Activated CD4-positive, CD25-positive, alpha-beta regulatory T cell (primary cell): ENCODE results near the gene LRRC4B.

Experiments used
- DNase-seq, 4 experiments: peaks; one replicate each; lab custom pipeline; 2025; lab: John Stamatoyannopoulos, UW

Gene LRRC4B

DNA sequence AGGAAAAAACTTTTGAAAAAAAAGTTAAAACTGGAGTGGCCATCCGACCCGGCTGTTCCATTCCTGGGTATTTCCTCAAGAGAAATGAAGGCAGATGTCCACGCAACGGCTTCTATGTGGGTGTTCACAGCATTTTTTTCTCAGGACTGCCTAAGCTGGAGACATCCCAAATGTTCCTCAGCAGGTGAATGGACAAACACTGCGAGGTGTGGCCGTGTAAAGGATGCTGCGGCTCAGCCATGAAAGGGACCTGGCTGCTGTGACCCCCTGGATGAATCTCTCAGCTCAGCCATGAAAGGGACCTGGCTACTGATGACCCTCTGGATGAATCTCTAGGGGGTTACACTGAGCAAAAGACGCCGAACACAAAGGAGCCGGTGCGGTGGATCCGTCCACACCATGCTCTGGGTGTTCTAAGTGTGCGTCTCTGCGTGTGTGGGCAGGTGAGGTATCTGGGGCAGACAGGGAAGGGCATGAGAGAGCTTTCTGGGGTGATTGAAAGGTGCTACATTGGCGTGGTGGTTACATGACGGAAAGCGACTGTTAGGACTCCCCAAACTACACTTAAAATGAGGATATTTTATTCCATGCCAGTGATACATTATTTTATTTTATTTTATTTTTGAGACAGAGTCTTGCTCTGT is 47.3 kb downstream of the LRRC4B start:
- no peak for DNase-seq

DNA sequence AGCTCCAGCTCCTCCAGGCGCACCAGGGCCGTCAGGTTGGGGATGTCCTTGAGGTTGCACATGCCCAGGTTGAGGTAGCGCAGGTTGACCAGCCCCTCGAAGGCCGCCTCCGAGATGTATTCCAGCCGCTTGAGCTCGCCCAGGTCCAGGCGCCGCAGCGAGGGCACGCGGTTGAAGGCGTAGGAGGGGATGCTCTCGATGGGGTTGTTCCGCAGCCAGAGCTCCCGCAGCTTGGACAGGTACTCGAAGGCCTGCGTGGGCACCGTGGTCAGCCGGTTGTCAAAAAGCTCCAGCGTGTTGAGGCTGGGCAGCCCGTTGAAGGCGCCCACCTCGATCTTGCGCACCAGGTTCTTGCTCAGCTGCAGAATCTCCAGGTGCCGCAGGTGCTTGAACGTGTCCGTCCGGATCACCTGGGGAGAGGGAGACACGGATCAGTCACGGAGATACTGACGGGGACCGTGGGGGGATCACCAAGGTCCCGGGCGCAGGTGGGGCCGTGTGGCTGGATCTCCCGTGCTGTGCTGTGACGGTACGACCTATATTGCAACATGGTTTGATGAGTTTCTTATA is 49.1 kb downstream of the LRRC4B start:
- DNase-seq, result no peak

DNA sequence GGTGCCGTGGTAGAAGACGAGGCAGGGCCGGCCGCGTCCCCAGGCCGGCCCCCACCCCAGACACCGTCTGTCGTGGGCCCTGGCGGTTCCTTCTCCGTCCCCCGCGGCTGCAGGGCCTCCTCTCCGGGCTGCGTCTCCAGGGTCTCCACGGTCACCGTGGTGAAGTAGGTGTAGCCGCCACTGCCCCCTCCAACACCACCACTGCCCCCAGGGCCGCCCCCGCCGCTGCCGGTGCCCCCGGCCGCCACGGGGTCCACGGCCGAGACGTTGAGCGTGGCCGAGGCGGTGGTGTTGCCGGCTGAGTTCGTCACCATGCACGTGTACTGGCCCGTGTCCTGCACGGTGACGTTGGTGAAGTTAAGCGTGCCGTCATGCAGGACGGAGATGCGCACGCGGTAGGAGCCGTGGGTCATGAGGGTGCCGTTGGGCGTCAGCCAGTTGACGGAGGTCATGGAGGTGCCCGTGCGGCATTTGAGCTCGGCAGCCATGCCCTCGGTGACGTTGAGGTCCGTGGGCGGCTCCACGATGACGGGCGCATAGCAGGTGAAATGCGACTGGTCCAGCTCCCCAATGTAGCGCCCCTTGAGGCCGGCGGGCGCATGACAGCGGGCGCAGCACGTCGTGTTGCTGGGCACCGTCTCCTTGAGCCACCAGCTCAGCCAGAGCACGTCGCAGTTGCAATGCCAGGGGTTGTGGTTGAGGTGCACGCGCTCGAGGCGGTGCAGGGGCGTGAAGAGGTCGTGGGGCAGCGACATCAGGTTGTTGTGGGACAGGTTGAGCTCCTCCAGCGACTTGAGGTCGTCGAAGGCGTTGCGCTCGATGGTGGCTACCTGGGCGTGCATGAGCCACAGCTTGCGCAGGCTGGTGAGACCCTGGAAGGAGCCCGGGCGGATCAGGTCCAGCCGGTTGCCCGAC is 49.9 kb downstream of the LRRC4B start:
- DNase-seq, result no peak

DNA sequence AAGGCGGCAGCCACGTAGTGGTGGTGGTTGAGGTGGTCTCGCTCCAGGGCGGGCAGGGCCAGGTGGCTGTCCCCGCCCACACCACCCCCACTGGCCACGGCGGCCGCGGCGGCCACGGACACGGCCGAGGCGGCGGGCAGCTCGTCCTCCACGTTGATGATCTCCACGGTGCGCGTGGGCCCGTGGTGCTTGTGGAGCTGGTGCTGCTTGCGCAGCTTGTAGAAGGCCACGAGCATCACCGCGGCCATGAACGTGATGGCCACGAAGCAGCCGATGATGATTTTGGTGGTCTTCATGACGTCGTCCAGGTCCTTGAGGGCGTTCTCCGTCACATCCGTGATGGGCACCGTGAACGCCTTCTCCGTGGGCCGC is 50.5 kb downstream of the LRRC4B start:
- no peak for DNase-seq

DNA sequence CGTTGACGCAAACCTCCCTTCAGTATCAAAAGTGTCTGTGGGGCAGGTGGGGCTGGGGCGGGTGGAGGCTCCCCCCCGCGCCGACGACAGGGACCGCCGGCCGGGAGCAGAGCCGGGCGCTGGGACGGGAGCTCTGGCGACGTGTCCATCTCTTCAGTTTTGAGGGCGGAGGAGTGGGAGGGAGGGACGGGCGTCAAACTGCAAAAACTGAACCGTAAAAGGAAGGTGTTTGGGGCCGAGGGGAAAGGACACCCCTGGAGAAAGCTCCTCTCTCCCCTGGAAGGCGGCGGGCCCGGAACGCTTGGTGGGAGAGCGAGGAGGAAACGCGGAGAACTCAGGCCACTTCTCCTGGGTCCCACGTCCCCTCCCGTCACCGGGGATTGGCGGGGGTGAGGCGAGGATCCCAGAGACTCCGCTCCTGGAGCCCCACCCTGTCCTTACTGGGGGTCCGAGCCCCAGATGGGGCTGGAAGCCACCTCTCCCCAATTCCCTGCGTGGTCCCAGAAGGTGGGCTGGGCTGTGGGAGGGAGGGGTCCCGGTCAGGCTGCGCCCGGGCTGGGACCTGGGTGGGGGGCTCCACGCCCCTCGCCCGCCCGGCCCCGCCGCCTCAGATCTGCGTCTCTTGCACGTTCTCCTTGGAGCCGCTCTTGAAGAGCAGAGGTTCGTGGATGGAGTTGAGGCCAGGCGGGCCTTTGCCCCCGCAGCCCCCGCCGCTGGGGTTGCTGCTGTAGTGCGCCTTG is 51.1 kb downstream of the LRRC4B start:
- DNase-seq, result no peak

DNA sequence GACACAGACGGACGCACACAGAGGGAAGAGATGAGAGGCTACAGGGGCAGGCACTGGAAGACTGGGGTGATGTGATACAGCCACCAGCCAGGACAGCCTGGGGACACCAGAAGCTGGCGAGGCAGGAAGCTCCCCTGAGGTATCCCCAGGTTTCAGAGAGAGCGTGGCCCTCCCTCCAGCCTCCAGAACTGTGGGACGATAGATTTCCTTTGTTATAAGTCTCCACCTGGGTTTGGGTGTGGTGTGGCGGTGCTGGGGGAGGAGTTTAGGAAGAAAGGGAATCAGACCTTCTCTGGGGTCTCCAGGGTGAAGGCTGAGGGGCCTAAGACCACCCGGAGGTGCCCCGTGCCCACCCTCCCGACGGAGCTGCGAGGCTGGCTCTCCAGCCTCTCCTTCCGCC is 51.8 kb downstream of the LRRC4B start:
- no peak for DNase-seq

DNA sequence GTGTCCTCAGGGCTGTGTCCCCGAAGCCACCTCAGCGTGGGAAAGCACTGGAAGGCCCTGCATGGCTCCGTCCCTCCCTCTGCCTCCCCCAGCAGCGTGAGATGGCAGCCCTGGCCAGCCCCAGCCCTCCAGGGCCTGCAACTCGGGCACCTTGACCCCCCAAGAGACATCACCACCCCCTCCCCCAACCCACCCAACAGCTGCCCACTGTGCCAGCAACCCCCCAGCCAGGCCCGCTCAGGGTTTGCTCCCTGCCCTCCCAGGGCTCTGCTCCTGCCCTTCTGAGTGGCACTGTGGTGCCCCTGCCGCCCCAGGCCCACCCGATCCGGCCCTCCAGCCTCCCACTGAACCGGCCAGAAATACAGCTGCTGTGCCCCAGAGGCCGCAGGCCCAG is 53.1 kb downstream of the LRRC4B start:
- no peak for DNase-seq

DNA sequence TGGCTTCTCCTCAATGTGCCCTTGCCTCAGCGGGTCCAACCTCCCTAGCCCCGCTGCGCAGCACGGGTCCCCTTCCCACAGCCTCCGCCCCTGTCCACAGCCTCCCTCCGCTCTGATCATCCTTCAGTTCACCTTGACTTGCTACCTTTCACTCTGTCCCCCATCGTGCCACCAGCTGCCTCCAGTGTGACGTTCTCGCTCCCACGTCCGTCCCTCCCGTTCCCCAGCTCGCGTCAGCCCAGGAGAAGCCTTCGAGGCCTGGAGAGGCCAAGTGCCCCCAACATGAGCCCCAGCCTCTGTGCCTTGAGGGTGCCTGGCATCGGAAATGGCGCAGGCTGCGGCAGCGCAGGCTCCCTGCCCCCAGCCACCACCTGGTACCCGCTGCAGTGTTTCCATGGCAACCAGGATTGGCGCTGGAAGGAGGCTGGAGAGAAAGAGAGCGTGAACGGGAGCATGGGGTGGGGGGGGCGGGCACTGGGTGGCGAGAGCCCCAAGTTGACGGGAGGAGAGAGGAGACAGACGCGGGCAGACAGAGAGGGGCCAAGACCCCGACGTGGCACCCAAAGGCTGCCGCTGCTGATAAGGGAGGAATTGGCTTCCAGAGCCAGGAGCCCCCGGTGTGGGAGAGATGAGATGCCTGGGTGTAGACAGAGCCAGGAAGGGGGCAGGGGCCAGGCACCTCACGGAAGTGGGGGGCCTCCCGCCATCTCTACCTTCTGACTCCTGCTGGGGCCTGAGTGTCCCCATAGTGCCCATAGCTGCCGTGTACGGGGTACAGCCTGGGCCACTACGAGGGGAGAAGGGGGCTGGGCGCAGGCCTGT is 53.7 kb downstream of the LRRC4B start:
- no peak for DNase-seq

DNA sequence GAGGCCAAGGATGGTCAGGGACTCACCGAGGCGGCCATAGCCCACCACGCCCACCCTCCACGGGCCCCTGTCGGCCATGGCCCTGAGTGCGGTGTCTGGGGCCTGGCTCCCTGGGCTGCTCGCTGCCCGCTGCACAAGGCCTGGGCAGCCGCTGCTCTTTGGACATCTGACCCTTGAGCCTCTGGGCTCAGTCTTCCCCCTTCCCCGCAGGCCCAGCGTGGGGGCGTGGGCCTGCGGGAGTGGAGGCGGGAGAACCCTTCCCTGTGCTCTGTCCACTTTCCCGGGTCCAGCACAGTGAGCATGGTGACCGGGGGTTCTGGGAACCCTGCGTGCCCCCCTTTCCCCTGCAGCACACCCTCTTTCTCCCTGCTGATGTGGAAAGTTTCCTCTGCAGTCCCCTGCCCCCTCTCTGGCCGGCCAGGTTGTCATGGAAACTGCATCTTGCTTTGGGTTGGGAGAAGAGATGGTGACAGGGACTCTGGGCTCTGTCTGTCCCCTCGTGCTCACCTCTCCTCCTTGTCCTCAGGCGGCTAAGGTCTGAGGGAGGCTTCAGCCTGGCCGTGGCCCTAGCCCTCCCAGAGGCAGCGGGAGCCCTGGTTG is 54.4 kb downstream of the LRRC4B start, which contains the start of gene ASPDH:
ASPDH (minus strand) TSS at position 168 of the 600 bp plus-strand sequence; CDS start at position 78, 90 bp downstream.
- no peak for DNase-seq

DNA sequence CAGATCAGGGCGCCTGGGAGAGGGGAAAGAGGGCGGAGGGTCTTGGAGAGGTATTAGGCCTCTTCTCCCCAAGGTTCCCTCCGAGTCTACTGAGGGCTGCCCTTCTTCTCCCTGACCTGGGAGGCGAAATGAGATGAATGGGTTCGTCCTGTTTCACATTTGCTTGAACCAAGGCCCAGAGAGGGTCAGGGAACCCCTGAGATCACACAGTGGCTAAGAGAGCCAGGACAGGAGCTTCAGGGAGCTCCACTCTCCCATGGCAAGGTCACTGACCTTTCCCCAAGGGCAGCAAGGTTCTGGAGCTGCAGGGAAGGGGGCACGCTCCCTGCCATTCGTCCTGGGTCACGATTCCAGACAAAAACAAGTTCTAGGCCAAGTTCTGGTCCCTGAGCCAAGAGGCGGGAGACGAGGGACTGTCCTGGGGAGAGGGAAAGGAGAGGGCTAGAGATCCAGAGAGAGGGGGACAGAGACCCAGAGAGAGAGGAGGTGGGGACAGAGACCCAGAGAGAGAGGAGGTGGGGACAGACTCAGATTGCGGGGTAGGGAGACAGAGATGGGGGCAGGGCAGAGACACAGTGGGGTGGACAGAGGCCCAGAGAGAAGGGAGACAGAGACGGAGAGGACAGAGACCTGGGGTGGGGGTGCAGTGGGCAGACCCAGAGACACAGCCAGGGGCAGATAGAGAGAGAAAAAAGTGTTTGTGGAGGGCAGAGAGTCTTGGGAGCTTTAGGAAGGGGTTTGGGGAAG is 55.1 kb downstream of the LRRC4B start:
- no peak for DNase-seq

DNA sequence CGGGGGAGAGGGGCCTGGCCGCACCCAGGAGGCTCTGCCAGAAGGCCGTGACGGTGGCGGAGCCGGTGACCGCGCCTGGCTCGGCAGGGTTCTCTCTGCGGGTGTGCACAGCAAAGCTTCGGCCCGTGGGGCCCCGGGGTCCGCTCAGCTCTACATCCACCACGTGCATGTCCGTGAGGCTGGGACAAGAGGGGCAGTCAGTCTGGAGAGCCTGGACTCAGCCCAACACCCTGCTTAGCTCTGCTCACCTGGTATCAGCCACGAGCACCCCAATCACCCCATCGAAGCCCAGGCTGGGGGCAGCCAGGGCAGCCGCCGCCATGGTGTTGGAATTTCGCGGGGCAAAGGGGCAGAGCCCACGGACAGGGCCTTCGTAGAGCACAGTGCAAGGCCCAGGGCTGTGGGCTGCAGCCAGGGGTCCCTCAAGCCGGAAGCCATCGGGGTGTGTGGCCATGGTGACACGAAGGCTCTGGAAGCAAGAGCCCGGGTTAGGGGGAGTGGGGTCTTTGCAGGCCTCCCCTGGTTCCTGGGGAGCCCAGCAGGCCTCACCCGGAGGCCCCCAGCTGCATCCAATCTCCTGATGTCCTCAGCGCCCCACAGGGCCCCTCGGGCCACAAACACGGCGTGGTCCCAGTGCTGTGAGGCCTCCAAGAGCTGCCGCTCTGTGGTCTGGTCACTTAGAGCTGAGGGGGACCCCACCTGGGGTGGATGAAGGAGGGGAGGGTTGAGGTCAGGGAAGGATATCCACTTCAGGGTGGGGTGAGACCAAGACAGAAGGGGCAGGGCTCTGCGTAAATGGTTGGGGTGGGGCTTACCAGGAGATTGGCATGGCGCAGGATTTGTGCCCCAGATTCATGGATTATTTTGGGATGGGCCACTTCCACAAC is 55.9 kb downstream of the LRRC4B start:
- no peak for DNase-seq

DNA sequence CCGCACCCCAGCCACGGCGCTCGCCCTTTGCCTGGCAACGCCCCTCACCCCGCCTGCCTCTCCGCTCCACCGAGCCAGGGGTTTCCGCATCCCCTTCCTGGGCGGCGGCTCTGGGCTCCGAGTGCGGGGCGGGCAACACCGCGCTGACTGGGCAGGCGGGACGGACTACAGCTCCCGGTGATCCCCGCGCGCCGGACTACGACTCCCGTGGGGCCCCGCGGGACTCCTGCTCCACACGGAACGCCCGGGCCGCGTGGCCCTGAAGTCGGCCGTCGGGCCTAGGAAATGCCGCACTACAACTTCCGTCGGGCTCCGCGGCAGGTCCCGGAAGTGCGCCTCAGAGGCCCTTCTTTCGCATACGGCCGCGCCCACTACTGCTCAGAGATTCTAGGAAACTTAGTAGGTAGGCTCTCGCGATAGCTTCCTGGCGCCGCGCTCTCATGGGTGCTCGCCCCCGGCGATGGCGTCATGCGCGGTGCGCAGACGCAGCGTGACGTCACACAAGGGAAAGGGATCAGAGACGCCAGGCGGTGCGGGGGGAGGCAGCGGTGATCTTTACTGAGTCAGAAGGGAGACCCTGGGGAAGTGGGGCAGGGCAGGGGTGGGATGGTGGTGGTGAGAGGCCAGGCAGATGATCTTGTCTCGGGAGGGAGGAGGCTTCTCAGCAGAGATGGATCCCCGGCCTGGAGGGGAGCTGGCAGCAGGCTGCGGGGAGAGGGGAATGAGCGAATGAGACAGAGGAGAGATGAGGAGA is 57.0 kb downstream of the LRRC4B start, which contains the start of gene JOSD2:
JOSD2 (minus strand) TSS at position 123 of the 754 bp plus-strand sequence. CDS start 760 bp downstream, outside the sequence.
- DNase-seq, result peak; percentile 95 to 97 (median 95)

DNA sequence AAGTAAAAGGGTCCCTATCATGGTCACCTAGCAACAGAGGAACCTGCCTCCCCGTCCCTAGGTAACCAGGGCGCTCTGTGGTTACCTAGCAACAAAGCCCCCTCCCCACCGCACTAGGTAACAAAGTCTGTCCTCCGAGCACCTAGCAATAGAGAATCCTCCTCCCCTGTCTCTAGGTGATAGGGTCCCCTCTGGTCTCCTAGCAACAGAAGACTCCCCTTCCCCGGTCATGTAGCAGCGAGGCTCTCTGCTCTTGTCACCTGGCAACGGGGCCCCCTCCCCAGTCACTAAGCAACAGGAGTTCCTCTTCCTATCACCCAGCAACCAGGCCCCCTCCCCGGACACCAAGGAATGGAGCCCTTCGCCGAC is 57.6 kb downstream of the LRRC4B start:
- no peak for DNase-seq

DNA sequence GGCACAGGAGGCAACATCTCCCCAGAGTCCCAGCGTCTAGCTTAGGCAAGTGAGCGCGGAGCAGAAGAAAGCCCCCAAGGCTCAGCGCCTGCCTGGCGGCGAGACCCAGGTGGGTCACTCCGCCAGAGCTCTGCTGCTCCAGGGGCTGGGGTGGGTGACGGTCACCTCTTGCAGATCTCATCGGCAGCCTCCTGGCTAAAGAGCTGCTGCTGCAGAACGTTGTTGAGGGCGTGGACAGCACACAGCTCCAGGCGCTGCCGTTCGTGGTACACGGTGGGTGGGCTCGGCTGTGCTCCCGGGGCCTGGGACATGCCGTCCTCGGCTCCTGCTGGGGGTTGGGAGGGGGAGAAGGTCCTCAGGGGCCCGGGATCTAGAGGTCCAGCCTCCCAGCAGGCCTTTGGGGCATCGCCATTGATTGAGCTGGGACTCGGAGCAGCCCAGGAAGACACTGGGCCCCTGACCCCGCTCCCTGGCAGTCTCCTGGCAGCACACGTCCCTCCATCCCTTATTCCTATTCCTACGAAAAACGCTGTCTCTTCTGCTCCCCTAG is 58.0 kb downstream of the LRRC4B start:
- no peak for DNase-seq

DNA sequence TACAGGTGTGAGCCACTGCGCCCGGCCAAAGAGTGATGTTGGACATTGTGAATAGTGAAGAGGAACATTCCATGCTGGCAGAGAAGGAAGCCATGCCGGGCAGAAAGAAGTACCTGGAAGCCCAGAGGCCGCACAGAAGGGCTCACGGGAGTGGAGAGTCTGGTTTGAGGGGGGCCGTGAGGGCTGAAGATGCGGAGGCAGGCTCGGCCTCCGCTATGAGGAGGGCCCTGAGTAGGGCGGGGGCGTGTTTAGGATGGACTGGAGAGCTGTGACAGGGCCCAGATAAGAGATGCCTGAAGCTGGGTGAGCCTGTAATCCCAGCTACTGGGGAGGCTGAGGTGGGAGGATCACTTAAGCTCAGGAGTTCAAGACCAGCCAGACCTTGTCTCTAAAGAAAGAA is 58.9 kb downstream of the LRRC4B start:
- DNase-seq, result no peak

DNA sequence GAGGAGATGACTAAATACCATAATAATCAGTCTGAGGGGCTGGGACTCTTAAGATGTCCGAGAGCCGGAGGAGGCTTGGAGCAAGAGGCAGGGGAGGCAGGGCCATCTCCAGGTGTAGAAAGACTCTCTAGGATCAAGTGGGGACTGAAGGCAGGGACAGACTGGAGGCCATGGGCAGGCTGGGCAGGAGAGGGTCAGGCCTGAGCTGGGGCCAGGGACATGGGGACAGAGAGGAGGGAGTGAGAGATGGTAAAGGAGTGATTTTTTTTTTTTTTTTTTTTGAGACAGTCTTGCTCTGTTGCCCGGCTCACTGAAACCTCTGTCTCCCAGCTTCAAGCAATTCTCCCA is 59.4 kb downstream of the LRRC4B start:
- DNase-seq, result no peak

DNA sequence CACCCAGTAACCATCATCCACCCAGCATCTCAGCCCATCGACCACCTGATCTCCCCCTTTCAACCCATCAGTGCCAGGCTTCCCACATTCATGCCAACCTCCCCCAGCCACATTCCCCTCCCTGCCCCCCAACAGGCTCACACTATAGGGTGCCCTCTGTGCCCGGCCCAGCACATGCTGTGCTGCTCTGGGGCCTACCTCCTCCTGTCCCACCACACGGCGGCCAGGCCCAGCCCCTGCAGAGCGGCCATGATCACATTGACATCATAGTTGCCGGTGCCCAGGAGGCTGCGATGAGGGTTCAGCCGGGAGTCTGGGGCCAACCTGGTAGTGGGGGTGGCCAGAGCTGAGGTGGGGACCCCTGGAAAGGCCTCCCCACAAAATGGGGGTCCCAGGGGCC is 60.9 kb downstream of the LRRC4B start:
- DNase-seq, result no peak

DNA sequence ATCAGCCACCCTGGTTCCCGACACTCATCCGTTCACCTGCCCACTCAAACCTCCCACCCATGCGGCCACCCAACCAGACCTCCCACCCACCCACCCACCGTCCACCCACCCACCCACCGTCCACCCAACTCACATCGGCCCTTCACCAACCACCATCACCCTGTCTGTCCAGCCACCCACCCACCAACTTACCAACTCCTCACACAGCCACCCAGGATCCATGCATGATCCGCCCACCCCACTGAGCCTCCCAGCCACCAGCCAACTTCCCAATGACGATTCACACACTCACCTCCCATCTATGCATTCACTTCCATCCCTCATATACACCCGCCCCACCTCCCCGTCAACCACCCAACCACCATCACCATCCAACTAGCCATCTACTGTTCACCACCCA is 61.5 kb downstream of the LRRC4B start:
- no peak for DNase-seq
